Activated CD4-positive, alpha-beta T cell treated with anti-CD3 and anti-CD28 coated beads, Interleukin-2, amount 50 U/mL, for 1 hour (primary cell): Measurements from ENCODE around the gene ENTHD1.
"Not testable (repeated sequence)": the region's sequence is repeated elsewhere in the genome, so short reads cannot be mapped to it uniquely, and the experiment has no call there.

Experiments used
- DNase-seq: peaks from one replicate; pipeline ENCODE4 v3.0.0-alpha.2; 2020

Gene ENTHD1

DNA sequence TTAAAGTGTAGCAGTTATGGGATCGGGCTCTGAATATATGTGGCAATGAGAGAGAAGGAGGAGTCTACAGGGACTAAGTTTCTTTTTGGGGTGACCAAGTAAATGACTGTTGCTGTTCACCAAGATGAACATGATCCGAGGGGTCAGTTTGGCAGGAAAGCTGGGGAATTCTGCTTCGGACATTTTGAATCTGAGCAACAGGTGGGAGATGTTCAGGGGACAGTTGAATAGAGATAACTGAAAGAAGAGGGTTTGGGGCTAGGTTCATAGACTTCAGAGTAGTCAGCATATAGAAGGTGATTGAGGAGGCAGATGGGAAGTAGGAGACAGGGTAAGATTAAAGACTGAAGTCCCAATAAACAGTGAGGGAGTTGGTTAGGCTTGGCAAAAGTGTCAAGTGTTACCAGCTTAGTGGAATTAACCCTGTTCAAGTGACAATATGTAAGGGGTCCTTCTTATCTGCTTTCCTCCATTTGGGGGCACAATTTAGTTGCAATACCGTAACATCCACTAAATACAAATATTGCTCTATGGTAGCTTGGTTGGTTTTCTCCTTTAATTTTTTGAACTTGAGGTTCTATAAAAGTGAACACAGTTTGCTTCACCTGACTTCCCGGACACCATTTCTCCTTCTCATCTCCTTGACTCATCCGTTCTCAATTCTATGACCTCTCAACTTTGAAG, 2.9 kb upstream of the ENTHD1 start:
- no peak for DNase-seq

DNA sequence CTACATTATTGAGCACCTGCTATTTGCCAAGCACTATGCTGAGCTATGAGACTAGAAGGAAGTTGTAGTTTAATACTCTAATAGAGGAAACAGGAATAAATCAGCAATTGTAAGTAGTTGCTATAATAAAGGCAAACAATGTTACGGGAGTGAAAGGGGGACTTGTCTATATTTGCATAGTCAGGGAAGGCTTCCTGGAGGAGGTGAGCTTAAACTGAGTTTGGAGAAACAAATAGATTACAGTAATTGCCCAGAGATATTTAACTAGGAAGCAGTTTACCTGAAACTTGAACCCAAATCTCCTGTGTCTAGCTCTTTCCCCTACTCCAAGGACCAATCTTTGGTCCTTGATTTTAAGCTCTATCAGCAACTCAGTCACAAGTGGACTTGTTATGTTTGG, 2.1 kb upstream of the ENTHD1 start:
- DNase-seq = no peak

DNA sequence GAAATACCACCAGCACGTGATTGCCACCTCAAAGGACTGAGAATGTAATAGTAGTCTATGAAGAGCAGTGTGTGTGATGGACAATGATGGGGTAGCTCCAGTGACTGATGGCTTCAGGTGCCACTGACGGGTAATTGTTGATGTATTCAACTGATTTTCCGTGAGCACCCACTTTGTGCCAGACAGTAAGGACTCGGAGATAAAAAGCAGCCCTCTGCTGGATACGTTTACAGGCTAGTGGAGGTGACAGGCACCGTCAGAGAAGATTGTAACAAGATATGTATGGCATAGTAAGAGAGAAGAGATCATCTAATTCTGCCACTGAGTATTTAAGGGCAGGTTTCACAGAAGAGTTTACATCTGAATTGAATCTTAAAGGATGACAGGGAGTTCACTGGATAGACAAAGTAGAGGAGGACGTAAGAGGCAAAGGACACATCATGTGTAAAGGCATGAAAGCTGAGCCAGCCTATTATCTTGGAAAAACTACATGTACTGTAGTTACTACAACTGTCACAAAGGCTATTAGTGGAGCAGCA, 1.1 kb upstream of the ENTHD1 start:
- no peak for DNase-seq

DNA sequence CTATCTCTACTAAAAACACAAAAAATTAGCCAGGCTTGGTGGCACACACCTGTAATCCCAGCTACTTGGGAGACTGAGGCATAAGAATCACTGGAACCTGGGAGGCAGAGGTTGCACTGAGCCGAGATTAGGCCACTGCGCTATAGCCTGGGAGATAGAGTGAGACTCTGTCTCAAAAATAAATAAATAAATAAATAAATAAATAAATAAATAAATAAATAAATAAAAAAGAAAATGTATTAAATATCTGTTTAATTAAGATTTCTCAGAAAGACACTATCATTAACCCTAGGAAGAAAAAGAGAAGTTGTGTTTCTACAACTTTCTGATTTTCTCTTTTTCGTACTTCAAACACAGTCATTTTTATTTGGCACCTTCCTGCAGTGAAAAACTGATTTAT, 3.6 kb downstream of the ENTHD1 start:
- not testable (repeated sequence) for DNase-seq

DNA sequence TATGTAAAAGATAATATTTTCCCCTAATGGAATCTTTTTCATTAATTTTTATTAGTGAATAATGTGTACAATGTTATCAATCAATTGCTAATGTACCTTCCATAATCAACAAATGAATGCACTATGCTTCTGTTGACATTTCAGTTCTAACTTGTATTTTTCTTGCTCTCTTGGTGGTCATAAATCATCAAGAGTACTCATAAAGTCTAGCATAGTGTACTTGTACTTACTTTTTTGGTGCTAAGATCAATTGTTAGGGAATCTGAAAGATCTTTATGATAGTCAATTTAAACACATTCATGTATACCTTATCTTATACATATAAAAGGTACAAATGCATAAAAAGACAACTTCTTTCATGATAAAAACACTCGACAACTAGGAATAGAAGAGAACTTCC, 10.5 kb downstream of the ENTHD1 start:
- DNase-seq = no peak

DNA sequence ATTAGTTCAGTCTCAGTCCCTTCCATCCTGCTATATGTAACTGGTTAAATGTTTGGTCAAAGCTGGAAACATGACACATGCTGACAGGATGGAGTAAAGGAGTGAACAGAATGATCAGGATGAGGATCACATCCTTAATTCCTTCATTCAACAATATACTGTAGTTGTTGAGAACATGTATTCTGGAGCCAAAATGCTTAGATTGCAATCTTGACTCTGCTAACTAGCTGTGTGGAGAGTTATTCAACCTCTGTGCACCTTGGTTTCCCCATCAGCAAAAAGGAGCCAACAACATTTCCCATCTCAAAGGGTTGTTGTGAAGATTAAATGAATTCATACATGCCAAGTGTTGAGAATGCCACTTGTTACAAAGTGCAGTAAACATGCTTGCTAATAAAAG, 12.8 kb downstream of the ENTHD1 start:
- no peak for DNase-seq

DNA sequence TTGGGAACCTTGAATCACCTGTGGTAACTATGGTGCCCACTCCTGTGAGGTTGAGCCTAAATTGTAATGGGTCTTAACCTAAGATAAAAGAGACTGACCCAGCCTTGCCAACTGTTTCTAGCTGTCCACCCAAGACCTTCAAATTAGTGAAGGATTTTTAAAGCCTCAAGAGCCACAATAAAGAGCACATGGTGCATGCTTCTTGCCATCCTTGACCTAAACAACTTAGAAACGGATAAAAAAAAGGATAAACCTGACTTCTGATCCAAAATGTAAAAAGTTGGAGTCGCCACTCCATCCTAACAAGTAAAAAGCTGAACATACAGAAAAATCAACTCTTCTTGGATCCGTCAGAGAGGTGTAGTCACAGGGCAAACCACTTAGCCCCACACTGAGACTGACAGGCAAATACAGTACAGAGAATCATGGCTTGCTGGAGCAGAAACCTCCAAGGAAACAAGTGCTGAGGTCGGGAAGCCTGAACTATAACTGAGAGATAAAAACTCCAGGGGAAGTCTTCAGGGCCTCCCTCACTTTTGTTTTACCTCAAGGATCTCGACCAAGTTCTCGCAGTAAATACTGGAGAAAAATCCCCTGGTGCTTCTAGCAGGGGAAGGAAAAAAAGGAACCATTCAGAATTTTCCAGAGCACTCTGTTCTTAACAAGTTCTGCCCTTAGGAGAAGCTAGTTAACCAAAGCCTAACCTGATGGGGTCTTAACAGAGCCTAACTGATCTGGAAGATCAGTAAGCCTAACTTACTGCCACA, 16.3 kb downstream of the ENTHD1 start:
- no peak for DNase-seq

DNA sequence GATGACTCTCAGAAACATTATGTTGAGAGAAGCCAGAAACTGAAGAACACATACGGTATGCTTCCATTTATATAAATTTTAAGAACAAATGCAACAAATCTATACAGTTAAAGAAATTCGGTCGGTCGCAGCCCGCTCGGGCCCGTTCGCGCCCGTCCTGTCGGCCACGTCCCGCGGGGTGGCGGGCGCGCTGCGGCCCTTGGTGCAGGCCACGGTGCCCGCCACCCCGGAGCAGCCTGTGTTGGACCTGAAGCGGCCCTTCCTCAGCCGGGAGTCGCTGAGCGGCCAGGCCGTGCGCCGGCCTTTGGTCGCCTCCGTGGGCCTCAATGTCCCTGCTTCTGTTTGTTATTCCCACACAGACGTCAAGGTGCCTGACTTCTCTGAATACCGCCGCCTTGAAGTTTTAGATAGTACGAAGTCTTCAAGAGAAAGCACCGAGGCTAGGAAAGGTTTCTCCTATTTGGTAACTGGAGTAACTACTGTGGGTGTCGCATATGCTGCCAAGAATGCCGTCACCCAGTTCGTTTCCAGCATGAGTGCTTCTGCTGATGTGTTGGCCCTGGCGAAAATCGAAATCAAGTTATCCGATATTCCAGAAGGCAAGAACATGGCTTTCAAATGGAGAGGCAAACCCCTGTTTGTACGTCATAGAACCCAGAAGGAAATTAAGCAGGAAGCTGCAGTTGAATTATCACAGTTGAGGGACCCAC, 18.2 kb downstream of the ENTHD1 start:
- DNase-seq = not testable (repeated sequence)

DNA sequence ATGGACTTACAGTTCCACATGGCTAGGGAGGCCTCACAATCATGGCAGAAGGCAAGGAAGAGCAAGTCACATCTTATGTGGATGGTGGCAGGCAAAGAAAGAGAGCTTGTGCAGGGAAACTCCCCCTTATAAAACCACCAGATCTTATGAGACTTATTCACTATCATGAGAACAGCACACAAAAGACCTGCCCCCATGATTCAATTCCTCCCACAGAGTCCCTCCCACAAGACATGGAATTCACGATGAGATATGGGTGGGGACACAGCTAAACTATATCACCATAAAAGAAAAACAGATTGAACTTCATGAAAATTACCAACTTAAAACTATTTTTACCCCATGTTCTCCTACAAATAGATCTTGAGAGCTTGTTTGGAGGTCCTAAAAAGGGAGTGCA, 19.6 kb downstream of the ENTHD1 start:
- DNase-seq = no peak

DNA sequence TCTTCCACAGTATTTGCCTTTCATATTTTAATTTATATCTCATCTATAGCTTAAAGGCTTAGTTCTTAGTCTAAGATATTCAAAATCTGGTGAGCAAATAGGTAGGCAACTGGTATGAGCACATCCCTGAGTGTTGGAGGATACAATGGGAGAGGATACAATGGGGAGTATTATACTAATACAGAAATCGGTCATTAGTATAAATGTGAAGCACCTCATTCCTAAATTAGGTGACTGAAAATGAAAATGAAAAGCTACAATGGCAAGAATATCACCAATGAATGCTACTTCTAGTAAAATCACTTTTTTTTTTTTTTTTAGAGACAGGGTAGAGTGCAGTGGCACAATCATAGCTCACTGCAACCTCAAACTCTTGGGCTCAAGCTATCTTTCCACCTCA, 21.0 kb downstream of the ENTHD1 start:
- DNase-seq = no peak

DNA sequence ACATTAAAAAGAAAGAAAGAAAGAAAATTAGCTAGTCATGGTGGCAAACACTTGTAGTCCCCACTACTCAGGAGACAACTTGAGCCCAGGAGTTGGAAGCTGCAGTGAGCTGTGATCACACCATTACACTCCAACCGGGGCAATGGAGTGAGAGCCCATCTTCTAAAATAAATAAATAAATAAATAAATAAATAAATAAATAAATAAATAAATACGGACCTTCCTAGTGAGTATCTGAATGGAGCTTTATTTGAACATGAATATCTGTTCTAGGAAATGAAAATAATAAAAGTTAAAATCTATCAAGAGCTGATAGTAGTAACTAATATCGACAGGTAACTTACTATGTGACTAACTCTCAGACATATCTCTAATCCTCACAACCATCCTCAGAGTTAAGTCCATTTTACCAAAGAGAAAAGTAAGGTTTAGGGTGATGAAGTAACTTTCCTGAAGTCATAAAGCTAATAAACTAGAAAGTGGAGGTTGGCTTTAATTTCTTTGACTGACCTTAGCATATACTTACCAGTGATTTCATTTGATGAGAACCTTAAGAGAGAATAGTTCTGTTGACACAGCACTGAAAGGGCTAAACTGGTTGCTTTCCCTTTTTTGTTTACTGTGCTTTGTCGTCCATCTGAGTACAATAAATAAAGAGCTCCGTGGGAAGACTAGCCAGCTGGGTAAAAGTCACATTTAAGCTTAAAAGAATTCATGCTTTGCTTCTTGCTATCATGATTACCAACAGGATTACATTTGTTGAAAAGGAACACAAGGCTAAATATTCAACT, 22.4 kb downstream of the ENTHD1 start:
- DNase-seq = no peak

DNA sequence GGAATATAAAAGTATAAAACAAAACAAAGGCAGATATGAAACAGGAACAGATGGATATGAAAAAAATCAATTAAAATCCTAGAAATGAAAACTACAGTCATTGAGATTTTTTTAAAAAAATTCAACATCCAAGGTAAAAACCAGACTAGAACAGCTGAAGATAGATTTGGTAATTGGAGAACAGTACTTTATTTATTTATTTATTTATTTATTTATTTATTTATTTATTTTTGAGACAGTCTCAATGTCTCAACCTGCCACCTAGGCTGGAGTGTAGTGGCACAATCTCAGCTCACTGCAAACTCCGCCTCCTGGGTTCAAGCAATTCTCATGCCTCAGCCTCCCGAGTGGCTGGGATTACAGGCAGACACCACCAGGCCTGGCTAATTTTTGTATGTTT, 23.8 kb downstream of the ENTHD1 start:
- DNase-seq = not testable (repeated sequence)

DNA sequence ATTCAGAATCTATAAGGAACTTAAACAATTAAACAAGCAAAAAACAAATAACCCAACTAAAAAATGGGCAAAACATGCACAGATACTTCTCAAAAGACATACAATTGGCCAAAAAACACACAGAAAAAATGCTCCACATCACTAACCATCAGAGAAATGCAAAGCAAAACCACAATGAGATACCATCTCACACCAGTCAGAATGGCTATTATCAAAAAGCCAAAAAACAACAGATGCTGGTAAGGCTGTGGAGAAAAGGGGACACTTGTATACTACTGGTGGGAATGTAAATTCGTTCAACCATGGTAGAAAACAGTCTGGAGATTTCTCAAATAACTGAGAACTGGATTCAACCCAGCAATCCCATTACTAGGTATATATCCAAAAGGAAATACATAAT, 24.8 kb downstream of the ENTHD1 start:
- DNase-seq = no peak

DNA sequence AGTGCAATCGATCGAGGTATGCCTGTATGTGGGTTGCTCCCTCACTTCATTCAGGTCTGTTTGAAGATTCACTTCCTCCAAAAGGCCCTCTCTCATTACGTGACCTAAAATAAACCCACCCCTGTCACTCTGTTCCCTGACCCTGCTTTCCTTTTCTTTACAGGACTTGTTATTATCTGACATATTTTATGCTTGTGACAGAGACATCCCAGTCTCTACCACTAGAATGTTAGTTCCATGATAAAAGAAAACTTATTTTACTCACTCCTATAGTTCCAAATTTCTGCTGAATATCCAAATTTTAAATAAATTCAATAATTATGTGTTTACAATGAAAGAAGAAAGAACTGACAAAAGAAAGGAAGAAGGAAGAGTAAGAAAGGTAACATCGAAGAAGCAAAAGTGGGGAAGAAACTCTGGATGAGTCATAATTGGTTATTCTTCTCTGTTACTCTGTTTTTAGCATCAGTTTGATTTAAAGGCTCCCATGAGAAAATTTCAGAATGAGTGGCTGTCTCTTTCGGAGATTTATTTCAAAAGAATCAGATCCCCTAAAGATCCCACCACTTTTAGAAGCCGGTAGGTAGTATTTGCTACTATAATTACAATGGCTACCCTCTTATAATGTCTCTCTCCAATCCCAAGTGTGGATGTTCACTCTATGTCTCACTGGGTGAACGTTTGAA, 33.5 kb downstream of the ENTHD1 start:
- DNase-seq = no peak

DNA sequence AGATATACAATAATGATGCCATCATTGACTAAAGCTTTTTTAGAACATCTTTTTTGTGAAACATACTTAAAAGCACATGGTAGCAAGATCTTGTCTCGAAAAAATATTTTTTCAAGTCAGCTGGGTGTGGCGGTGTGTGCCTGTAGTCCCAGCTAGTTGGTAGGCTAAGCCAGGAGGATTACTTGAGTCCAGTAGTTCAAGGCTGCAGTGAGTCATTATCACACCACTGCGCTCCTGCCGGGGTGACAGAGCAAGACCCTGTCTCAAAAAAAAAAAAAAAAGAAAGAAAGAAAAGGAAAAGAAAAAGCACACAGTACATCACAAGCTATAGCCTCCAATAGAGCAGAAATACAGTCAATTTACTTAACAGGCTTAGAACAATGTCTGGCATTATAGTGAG, 37.0 kb downstream of the ENTHD1 start:
- DNase-seq = no peak

DNA sequence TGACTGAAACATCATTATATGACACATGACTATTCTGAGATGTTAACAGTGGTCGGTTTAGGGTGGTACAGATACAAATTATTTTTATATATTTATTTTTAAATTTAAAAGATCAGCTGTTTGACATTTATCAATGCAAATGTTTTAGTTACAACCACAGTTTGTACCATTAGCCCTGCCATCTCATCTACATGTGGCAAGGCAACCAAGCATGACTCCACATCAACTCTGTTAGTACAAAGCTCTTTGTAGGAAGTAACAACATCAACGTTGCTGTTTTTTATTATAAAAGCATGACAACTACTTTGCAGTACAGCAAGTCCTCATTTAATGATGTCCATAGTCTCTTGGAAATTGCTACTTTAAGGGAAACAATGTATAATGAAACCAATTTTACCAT, 40.8 kb downstream of the ENTHD1 start:
- DNase-seq = no peak

DNA sequence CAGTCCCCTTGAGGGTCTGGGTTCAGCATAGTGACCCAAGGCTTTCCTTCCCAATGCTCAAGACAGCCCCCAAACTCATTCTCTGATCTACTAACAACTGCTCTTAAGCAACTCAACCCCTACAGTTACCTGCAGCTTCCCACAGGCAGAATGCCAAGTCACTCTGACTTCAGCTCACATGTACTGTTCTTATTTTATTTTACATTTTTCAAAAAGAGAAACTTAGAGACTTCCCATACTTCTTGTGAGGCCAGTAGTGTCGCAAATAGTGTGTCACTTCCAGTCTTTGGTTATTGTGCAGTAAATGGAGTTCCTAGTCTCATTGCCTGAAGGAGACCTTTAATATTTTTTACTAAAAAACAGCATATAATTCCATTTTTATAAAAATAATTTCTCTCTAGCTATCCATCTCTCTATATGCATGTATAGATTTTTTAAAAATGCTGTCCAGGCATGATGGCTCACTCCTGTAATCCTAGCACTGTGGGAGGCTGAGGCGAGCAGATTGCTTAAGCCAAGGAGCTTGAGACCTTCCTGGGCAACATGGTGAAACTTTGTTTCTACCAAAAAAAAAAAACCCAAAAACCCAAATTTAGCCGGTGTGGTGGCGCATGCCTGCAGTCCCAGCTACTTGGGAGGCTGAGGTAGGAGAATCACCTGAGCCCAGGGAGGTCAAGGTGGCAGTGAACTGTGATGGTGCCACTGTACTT, 41.8 kb downstream of the ENTHD1 start:
- no peak for DNase-seq

DNA sequence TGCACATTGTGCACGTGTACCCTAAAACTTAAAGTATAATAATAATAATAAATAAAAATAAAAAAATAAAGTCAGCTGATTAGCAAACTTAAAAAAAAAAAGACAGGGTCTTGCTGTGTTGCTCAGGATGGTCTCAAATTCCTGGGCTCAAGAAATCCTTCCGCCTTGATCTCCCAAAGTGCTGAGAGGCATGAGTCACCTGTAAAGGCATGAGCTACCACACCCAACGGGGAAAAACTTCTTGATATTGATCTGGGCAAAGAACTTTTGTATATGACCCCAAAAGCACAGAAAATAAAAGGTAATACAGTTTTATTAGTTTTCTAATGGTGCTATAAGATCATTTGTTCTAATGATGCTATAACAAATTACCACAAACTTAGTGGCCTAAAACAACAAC, 46.1 kb downstream of the ENTHD1 start:
- DNase-seq = no peak

DNA sequence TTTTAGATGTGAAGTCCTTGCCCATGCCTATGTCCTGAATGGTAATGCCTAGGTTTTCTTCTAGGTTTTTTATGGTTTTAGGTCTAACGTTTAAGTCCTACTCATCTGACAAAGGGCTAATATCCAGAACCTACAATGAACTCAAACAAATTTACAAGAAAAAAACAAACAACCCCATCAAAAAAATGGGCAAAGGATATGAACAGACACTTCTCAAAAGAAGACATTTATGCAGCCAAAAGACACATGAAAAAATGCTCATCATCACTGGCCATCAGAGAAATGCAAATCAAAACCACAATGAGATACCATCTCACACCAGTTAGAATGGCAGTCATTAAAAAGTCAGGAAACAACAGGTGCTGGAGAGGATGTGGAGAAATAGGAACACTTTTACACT, 47.0 kb downstream of the ENTHD1 start:
- DNase-seq = not testable (repeated sequence)

DNA sequence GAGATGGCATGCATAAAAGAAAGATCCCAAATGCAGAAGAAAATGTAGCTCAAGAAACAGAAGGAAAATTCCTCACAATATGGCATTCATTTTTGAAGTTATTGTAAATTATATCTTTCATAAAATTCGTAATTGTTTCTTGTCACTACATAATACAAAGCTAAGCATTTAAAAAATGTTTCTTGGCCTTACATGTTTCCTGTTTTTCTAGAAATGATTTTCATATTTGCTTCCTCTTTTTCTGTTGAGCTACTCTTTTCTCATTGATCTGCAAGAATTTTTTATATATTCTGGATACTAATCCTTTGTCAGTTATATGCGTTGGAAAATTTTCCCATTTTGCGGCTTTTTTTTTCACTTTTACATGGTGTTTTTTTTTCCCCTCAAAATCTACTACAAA, 48.0 kb downstream of the ENTHD1 start:
- DNase-seq = no peak

DNA sequence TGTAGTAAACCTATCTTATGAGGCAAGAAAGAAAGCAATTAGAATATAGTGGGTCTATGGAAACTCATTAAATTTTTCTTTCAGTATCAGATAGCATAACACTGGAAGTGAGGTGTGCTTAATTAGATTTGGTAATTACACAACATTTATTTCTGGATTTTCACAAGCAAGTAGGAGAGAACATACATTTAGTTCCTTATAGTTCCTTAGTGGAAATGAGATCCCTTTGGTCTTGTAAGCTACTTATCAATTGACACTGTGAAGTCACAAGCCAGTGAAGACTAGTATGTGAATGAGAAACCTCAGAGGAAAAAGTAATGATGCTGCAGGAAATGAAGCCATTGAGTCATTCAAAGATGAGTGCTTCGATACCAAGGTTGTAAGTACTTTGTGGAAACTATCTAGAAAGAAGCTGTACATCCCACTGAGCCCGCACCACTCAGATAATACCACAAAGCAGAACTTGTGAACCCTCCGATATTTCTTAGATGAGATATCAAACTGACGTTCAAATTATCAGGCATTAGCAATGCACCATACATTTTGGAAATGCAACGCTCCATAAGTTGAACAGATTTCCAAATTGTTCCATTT, 53.5 kb downstream of the ENTHD1 start:
- peak; percentile 3 for DNase-seq
